ENCODE data around the gene FOXO6. TPM values are rescaled to one million over a fixed set of nuclear protein-coding genes. Genes with fewer than 3 reads are reported as not detected.
A peak's percentile ranks its signal among the peaks of the same experiment; 100 is the strongest.

Gene FOXO6
- total and polyA plus RNA-seq, 2 of the 13 experiments (the other 11 are each of a cell fraction or from before 2014, with no cell fraction given), result 0.13 TPM; not detected in 1

- no peak for TF ChIP-seq DBP (CRISPR knock-in tag; IDR thresholded peaks at IDR 0.05; ENCODE audit: not compliant biosample characterization)
Measured at GRCh38 chr1:41319106-41319755, 42.0 kb upstream of the FOXO6 start (continued).

GRCh38 chr1:41319807-41320711, 41.2 kb upstream of the FOXO6 start:
- in situ Hi-C loops (cut with HindIII; ENCODE audit: extremely low pct_ligation_motif_present, low pct_unique_long_range_greater_than_20kb) (loop anchor here (5.0 kb wide), 1 partner anchor 112 kb away; no protein-coding TSS in a partner anchor), intact Hi-C loops (cut with micrococcal nuclease; ENCODE audit: unreplicated experiment) (no loop called here)
- POLR2A ChIA-PET, result no interaction called here
- Histone ChIP-seq H3K27me3 (ENCODE audit: control insufficient read depth in 1 of 2, insufficient read depth in 2 of 2, low read length in 2 of 2) (peaks cover 0 to 4% of the 10 kb centered on the region in 2 experiments; a peak in 2 of 5 replicates), H3K79me2 (ENCODE audit: insufficient read depth, low read length) (no peaks in the 10 kb centered on the region), H2AFZ (ENCODE audit: low read length) (no peak overlapping the region), H4K20me1 (ENCODE audit: insufficient read depth, low read length) (no peaks in the 10 kb centered on the region), H3K4me3 (replicated peaks in 1 of 3; ENCODE audit: insufficient read depth in 1 of 3, low read depth in 2 of 3, low read length in 3 of 3) (no peak overlapping the region), H3K9me3 (ENCODE audit: low read length) (no peaks in the 10 kb centered on the region), H3K27ac (ENCODE audit: extremely low read length, insufficient read depth, low read length) (no peak overlapping the region), H3K4me1 (ENCODE audit: insufficient read depth, low read length) (no peaks in the 10 kb centered on the region), H3K36me3 (replicated peaks in 1 of 2; ENCODE audit: control insufficient read depth in 1 of 2, insufficient read depth in 2 of 2, low read length in 2 of 2) (no peaks in the 10 kb centered on the region), H3K4me2 (ENCODE audit: low read depth, low read length) (no peak overlapping the region), H3K9ac (ENCODE audit: insufficient read depth, low read depth, low read length) (no peak overlapping the region)
- no peak for ATAC-seq
- no peak for FAIRE-seq
- CTCF ChIA-PET (ENCODE audit: low intra/inter-chr PET ratio, low total read pairs), result no interaction called here
- 34% methylated on average over 6 of the region's 12 CpGs for WGBS (ENCODE audit: low lambda C conversion rate)
- no TSS peak for BruUV-seq (replicated peaks)
- no peak for DNase-seq (ENCODE audit: low spot score)
- TF ChIP-seq MNT (IDR thresholded peaks at IDR 0.05) (peak; percentile 34; the same call in 1 of the 2 replicates), KDM6A (CRISPR knock-in tag; IDR thresholded peaks at IDR 0.05; ENCODE audit: low read depth) (no peak)

All from HepG2 (cell line).